GM18508 (cell line): ENCODE data around the gene CCDC57.
"Not testable (repeated sequence)": the region's sequence is repeated elsewhere in the genome, so short reads cannot be mapped to it uniquely, and the experiment has no call there.

ENCODE experiments used
- ATAC-seq: cut with Tn5 transposase; IDR thresholded peaks from one replicate; pipeline ENCODE4 v1.9.1; 2021; ENCODE audit warnings: moderate number of reproducible peaks; ENCODE audit not compliant: insufficient read depth, unreplicated experiment

The CCDC57 gene

GRCh38 chr17:82226146-82226808 is 13.6 kb upstream of the CCDC57 start:
- ATAC-seq = no peak

GRCh38 chr17:82225368-82226029 is 12.9 kb upstream of the CCDC57 start:
- ATAC-seq = no peak

GRCh38 chr17:82224666-82225065 is 12.0 kb upstream of the CCDC57 start:
- no peak for ATAC-seq

GRCh38 chr17:82223517-82223916 is 10.9 kb upstream of the CCDC57 start:
- no peak for ATAC-seq

GRCh38 chr17:82222816-82223215 is 10.2 kb upstream of the CCDC57 start:
- ATAC-seq = no peak

GRCh38 chr17:82221341-82221902 is 8.8 kb upstream of the CCDC57 start:
- ATAC-seq = no peak

- no peak for ATAC-seq
These were observed 7.4 kb upstream of the CCDC57 start for GRCh38 chr17:82219753-82220709.

- ATAC-seq = no peak
These were observed 6.4 kb upstream of the CCDC57 start for GRCh38 chr17:82219083-82219482.

GRCh38 chr17:82218349-82219075 is 5.9 kb upstream of the CCDC57 start:
- ATAC-seq = no peak

GRCh38 chr17:82217530-82218204 is 5.0 kb upstream of the CCDC57 start:
- no peak for ATAC-seq

GRCh38 chr17:82217120-82217529 is 4.5 kb upstream of the CCDC57 start:
- no peak for ATAC-seq

GRCh38 chr17:82216301-82217119 is 3.9 kb upstream of the CCDC57 start:
- ATAC-seq = no peak

- no peak for ATAC-seq
These were observed 3.3 kb upstream of the CCDC57 start for GRCh38 chr17:82215972-82216300.

- no peak for ATAC-seq
These were observed 2.7 kb upstream of the CCDC57 start for GRCh38 chr17:82215095-82215971.

GRCh38 chr17:82214012-82214628 is 1.5 kb upstream of the CCDC57 start:
- no peak for ATAC-seq

- ATAC-seq = no peak
These were observed 789 bp upstream of the CCDC57 start for GRCh38 chr17:82213251-82214011.

- not testable (repeated sequence) for ATAC-seq
These were observed 2.0 kb downstream of the CCDC57 start for GRCh38 chr17:82210655-82211054.
